Mesendoderm (in vitro differentiated cells): Measurements from ENCODE around the gene TRIM13.

Experiments
- DNase-seq: peaks from one replicate; pipeline ENCODE4 v3.0.0; 2013
- H2AK5ac ChIP-seq: 2 replicates; pipeline ENCODE4 v1.6.1; 2013; ENCODE audit warnings: low read length, inconsistent platforms
- H2BK120ac ChIP-seq: 2 replicates; pipeline ENCODE4 v1.6.1; 2013; ENCODE audit warnings: low read depth, mild to moderate bottlenecking, low read length, moderate library complexity, mixed read lengths
- H2BK15ac ChIP-seq: replicated peaks from 2 replicates; pipeline ENCODE4 v1.6.1; 2013; ENCODE audit warnings: low read depth, mild to moderate bottlenecking, moderate library complexity
- H2BK5ac ChIP-seq: 2 replicates; pipeline ENCODE4 v1.6.1; 2013; ENCODE audit warnings: low read length, inconsistent platforms
- H3K18ac ChIP-seq: 2 replicates; pipeline ENCODE4 v1.6.1; 2013; ENCODE audit warnings: mild to moderate bottlenecking, low read length, mixed read lengths
- H3K23ac ChIP-seq: one replicate; pipeline ENCODE4 v1.6.1; 2013; ENCODE audit warnings: low read length
- H3K27ac ChIP-seq: 2 replicates; pipeline ENCODE4 v1.5.1; 2013; ENCODE audit warnings: low read depth, mild to moderate bottlenecking, inconsistent platforms, low read length, moderate library complexity
- H3K27me3 ChIP-seq: 2 replicates; pipeline ENCODE4 v1.6.1; 2013; ENCODE audit warnings: low read length, control low read depth, mild to moderate bottlenecking, inconsistent platforms; ENCODE audit not compliant: insufficient read depth, poor library complexity
- H3K36me3 ChIP-seq: 2 replicates; pipeline ENCODE4 v1.6.1; 2013; ENCODE audit warnings: low read length, inconsistent platforms; ENCODE audit not compliant: control insufficient read depth, insufficient read depth
- H3K4ac ChIP-seq: one replicate; pipeline ENCODE4 v1.6.1; 2013; ENCODE audit warnings: low read depth, mild to moderate bottlenecking, low read length, moderate library complexity
- H3K4me1 ChIP-seq: 2 replicates; pipeline ENCODE4 v1.6.1; 2013; ENCODE audit warnings: low read depth, low read length, inconsistent platforms; ENCODE audit not compliant: control insufficient read depth
- H3K4me2 ChIP-seq: 2 replicates; pipeline ENCODE4 v1.6.1; 2013; ENCODE audit warnings: low read length
- H3K4me3 ChIP-seq: 2 replicates; pipeline ENCODE4 v1.5.1; 2013; ENCODE audit warnings: mild to moderate bottlenecking, low read length
- H3K56ac ChIP-seq: one replicate; pipeline ENCODE4 v1.6.1; 2013; ENCODE audit warnings: low read length
- H3K79me1 ChIP-seq: 2 replicates; pipeline ENCODE4 v1.6.1; 2013; ENCODE audit warnings: low read length, inconsistent platforms
- H3K79me2 ChIP-seq: 2 replicates; pipeline ENCODE4 v1.6.1; 2013; ENCODE audit warnings: mild to moderate bottlenecking, low read length; ENCODE audit not compliant: control insufficient read depth, insufficient read depth
- H3K9ac ChIP-seq: 2 replicates; pipeline ENCODE4 v1.6.1; 2013; ENCODE audit warnings: low read length, inconsistent platforms
- H4K5ac ChIP-seq: one replicate; pipeline ENCODE4 v1.6.1; 2013; ENCODE audit warnings: low read length
- H4K8ac ChIP-seq: one replicate; pipeline ENCODE4 v1.6.1; 2013; ENCODE audit warnings: low read depth, mild to moderate bottlenecking, control low read depth, low read length, moderate library complexity
- WGBS: extraction: QIAGEN DNeasy Blood & Tissue Kit; methylation state at CpG from one replicate; pipeline ENCODE4 v1.1.7; 2013; ENCODE audit warnings: low lambda C conversion rate, missing lambda C conversion rate; ENCODE audit not compliant: insufficient coverage; ENCODE audit errors: extremely low coverage; 5-methylcytosine and 5-hydroxymethylcytosine counted together

TRIM13 gene

DNA sequence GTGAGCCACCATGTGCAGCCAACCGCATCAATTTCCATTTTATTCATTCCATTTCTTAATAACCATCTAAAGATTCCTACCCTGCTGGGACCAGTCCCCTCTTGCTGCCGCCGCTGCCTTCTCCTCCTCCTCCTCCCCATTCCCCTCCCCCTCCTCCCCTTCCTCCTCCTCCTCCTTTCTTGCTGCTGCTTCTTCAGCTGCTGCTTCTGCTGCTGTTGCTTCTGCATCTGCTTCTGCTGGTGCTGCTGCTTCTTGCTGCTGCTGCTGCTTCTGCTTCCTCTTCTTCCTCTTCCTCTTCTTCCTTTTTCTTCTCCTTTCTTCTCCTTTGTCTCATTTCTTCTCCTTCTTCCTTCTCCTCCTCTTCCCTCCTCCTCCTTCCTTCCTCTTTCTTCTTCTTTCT lies 40.7 kb upstream of the TRIM13 start:
- H3K79me2 ChIP-seq: no peaks in the 10 kb centered on the region
- H2BK120ac ChIP-seq: no peak overlapping the region
- no peak overlapping the region for H3K4ac ChIP-seq
- H3K4me3 ChIP-seq: no peak overlapping the region
- no peak overlapping the region for H4K8ac ChIP-seq
- H3K36me3 ChIP-seq: no peaks in the 10 kb centered on the region
- H4K5ac ChIP-seq: no peak overlapping the region
- no peak overlapping the region for H2BK15ac ChIP-seq
- no peaks in the 10 kb centered on the region for H3K4me1 ChIP-seq
- no peak overlapping the region for H3K23ac ChIP-seq
- no CpG with 5 or more reads among the region's 3 CpGs for WGBS
- no peak overlapping the region for H3K9ac ChIP-seq
- no peak overlapping the region for H2AK5ac ChIP-seq
- no peak overlapping the region for H3K18ac ChIP-seq
- H3K79me1 ChIP-seq: no peaks in the 10 kb centered on the region
- no peaks in the 10 kb centered on the region for H3K27me3 ChIP-seq
- no peak overlapping the region for H3K56ac ChIP-seq
- no peak overlapping the region for H3K4me2 ChIP-seq
- no peak overlapping the region for H2BK5ac ChIP-seq
- no peak for DNase-seq
- no peak overlapping the region for H3K27ac ChIP-seq

DNA sequence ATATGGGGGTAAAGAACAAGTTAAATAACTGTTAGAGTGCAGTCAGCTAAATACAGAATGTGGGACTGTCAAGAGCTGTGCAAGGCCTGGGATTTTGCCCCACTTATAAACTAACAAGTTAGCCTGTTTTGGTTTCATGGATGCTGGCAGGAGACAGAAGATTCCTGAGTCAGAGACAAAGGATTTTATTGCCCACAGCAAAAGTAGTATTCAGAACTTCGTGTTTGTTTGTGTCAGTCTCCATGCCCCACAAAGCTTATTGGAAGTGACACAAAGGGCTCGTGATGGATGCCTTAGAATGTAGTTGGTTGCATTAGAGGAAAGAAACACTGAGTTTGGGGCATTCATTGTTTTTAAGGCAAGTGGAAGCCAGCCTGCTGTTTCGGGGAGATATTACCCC lies 38.5 kb upstream of the TRIM13 start:
- no peak overlapping the region for H4K8ac ChIP-seq
- no peaks in the 10 kb centered on the region for H3K79me1 ChIP-seq
- no peak overlapping the region for H3K4ac ChIP-seq
- no peaks in the 10 kb centered on the region for H3K36me3 ChIP-seq
- no peak overlapping the region for H3K18ac ChIP-seq
- H3K4me3 ChIP-seq: no peak overlapping the region
- no peak overlapping the region for H2BK120ac ChIP-seq
- DNase-seq: no peak
- no CpG with 5 or more reads among the region's 3 CpGs for WGBS
- no peak overlapping the region for H3K56ac ChIP-seq
- no peaks in the 10 kb centered on the region for H3K4me1 ChIP-seq
- no peak overlapping the region for H2BK15ac ChIP-seq
- H2BK5ac ChIP-seq: no peak overlapping the region
- H2AK5ac ChIP-seq: no peak overlapping the region
- no peaks in the 10 kb centered on the region for H3K27me3 ChIP-seq
- no peak overlapping the region for H3K23ac ChIP-seq
- H3K27ac ChIP-seq: no peak overlapping the region
- H3K79me2 ChIP-seq: no peaks in the 10 kb centered on the region
- no peak overlapping the region for H4K5ac ChIP-seq
- no peak overlapping the region for H3K9ac ChIP-seq
- no peak overlapping the region for H3K4me2 ChIP-seq

GRCh38 chr13:49967456-49967855 lies 29.4 kb upstream of the TRIM13 start:
- Histone ChIP-seq H3K36me3 (no peaks in the 10 kb centered on the region), H2BK5ac (no peak overlapping the region), H4K8ac (no peak overlapping the region), H3K4me2 (no peak overlapping the region), H3K4ac (no peak overlapping the region), H2AK5ac (no peak overlapping the region), H2BK120ac (no peak overlapping the region), H3K18ac (no peak overlapping the region), H3K9ac (no peak overlapping the region), H4K5ac (no peak overlapping the region), H3K23ac (no peak overlapping the region), H3K56ac (no peak overlapping the region), H3K27ac (no peak overlapping the region), H3K27me3 (no peaks in the 10 kb centered on the region), H3K4me3 (no peak overlapping the region), H2BK15ac (no peak overlapping the region), H3K4me1 (no peaks in the 10 kb centered on the region), H3K79me2 (no peaks in the 10 kb centered on the region), H3K79me1 (no peaks in the 10 kb centered on the region)
- no peak for DNase-seq
- WGBS: no CpG with 5 or more reads among the region's 4 CpGs

DNA sequence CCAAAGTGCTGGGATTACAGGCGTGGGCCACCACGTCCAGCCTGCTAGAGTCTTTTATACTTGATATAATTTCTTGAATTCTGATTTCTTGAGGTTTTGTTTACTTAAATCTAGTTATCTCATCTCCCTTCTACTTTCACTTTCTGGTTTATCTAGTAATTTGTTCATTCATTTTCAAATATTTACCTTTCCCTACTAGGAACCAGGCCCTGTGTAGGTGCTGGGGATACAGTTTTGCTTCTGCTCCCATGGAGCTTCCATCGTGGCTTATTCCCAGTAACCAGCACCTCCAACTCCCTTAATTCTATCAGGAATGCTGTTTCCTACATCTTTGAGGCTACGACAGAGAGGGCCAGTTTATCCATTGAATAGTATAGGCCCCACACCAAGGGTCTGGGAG lies 24.1 kb upstream of the TRIM13 start:
- Histone ChIP-seq H4K5ac (no peak overlapping the region), H3K36me3 (no peaks in the 10 kb centered on the region)
- no CpG with 5 or more reads among the region's 4 CpGs for WGBS

DNA sequence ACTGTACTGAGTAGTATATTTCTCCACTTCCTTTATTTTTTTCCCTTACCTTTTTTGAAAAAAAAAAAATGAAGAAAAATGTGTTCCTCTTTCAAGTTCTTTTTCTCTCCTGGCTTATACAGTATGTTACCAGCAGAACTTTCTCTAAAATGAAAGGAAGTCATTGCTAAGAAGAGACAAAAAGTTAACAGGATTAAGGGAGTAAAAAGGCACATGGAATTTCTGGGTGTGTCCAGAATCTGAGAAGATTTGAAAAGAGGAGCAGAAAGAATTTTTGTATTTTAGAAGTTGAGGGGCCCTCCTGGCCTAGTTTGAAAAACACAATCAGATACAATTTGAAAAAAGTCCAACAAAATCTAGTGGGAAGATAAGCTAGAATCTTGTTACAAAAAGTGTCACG lies 21.0 kb upstream of the TRIM13 start:
- Histone ChIP-seq H4K8ac (no peak overlapping the region), H2BK15ac (no peak overlapping the region), H3K4me3 (no peak overlapping the region), H3K79me1 (no peaks in the 10 kb centered on the region), H3K56ac (no peak overlapping the region), H3K4ac (no peak overlapping the region), H2BK120ac (no peak overlapping the region), H2BK5ac (no peak overlapping the region), H3K4me2 (no peak overlapping the region), H4K5ac (no peak overlapping the region), H3K4me1 (no peaks in the 10 kb centered on the region), H3K23ac (no peak overlapping the region), H3K9ac (no peak overlapping the region), H3K36me3 (no peaks in the 10 kb centered on the region), H3K27ac (no peak overlapping the region), H3K18ac (no peak overlapping the region), H2AK5ac (no peak overlapping the region), H3K27me3 (no peaks in the 10 kb centered on the region), H3K79me2 (no peaks in the 10 kb centered on the region)
- no peak for DNase-seq
- no CpG with 5 or more reads among the region's 1 CpG for WGBS

More for the DNA sequence above, 24.1 kb upstream of the TRIM13 start:
- H3K4ac ChIP-seq: no peak overlapping the region
- H3K4me1 ChIP-seq: no peaks in the 10 kb centered on the region
- no peak overlapping the region for H3K23ac ChIP-seq
- H2BK15ac ChIP-seq: no peak overlapping the region
- no peak overlapping the region for H3K4me3 ChIP-seq
- no peak overlapping the region for H2BK5ac ChIP-seq
- no peak overlapping the region for H3K9ac ChIP-seq
- no peak overlapping the region for H4K8ac ChIP-seq
- H3K79me1 ChIP-seq: no peaks in the 10 kb centered on the region
- no peak overlapping the region for H2AK5ac ChIP-seq
- no peak for DNase-seq
- no peaks in the 10 kb centered on the region for H3K79me2 ChIP-seq
- no peak overlapping the region for H3K56ac ChIP-seq
- H2BK120ac ChIP-seq: no peak overlapping the region
- H3K4me2 ChIP-seq: no peak overlapping the region
- H3K18ac ChIP-seq: no peak overlapping the region
- H3K27ac ChIP-seq: no peak overlapping the region
- no peaks in the 10 kb centered on the region for H3K27me3 ChIP-seq
